Suprapubic skin (tissue), 4 donors: ENCODE measurements around the gene RAP1B.

ENCODE experiments used
- EP300 ChIP-seq: sonication (generic); formaldehyde crosslinking; IDR thresholded peaks from one replicate; pipeline ENCODE4 v1.6.1; 2017; ENCODE audit warnings: antibody characterized with exemption
- POLR2A ChIP-seq, 2 donors: fragments of 450-650 bp; IDR thresholded peaks; one replicate each; pipeline ENCODE4 v1.6.1; 2017; ENCODE audit warnings: antibody characterized with exemption in 2 of 2, mild to moderate bottlenecking in 2 of 2, moderate library complexity in 2 of 2
- POLR2AphosphoS5 ChIP-seq, 3 donors: sonication (generic); formaldehyde crosslinking; IDR thresholded peaks; one replicate each; pipeline ENCODE4 v1.6.1; 2017; ENCODE audit warnings: antibody characterized with exemption in 3 of 3
- TF ChIP-seq, protein P1 (sequence below), 2 donors: fragments of 200-600 bp in 1 of 2; fragments of 450-650 bp in 1 of 2; sonication (generic) in 1 of 2; IDR thresholded peaks; one replicate each; pipeline ENCODE4 v1.5.1; 2016 to 2019; ENCODE audit warnings: antibody characterized with exemption in 2 of 2, mild to moderate bottlenecking in 1 of 2, moderate library complexity in 1 of 2

DNA sequence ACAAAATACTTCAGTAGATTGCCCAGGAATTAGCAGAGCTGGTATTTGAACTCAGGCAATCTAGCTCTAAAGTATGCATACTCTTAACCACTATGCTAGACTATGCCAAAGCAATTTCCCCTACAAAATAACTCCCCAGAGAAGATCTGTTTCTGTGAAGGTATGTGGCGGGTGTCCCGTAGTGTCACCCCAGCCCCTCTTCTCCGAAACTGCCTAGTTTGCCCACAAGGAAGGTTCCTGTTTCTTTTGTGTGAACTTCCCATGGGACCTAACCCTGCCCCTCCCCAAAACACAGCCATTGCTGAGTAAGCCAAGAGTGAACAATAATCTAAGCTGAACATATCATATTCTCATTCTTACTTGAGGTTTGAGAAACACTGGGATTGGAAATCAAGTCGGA, 15.5 kb upstream of the RAP1B start:
- TF ChIP-seq, protein P1, sequence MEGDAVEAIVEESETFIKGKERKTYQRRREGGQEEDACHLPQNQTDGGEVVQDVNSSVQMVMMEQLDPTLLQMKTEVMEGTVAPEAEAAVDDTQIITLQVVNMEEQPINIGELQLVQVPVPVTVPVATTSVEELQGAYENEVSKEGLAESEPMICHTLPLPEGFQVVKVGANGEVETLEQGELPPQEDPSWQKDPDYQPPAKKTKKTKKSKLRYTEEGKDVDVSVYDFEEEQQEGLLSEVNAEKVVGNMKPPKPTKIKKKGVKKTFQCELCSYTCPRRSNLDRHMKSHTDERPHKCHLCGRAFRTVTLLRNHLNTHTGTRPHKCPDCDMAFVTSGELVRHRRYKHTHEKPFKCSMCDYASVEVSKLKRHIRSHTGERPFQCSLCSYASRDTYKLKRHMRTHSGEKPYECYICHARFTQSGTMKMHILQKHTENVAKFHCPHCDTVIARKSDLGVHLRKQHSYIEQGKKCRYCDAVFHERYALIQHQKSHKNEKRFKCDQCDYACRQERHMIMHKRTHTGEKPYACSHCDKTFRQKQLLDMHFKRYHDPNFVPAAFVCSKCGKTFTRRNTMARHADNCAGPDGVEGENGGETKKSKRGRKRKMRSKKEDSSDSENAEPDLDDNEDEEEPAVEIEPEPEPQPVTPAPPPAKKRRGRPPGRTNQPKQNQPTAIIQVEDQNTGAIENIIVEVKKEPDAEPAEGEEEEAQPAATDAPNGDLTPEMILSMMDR (IDR thresholded peaks at IDR 0.05), result no peak
- TF ChIP-seq POLR2A (IDR thresholded peaks at IDR 0.05) (no peak), EP300 (no peak), POLR2AphosphoS5 (IDR thresholded peaks at IDR 0.05) (no peak)
